ENCODE measurements around the gene ROR2. TPM values are rescaled to one million over a fixed set of nuclear protein-coding genes. Genes with fewer than 3 reads are reported as not detected.

ROR2 gene
- total and polyA plus RNA-seq, 10 donors: 0.65 to 15.6 (median 6.0) TPM

DNA sequence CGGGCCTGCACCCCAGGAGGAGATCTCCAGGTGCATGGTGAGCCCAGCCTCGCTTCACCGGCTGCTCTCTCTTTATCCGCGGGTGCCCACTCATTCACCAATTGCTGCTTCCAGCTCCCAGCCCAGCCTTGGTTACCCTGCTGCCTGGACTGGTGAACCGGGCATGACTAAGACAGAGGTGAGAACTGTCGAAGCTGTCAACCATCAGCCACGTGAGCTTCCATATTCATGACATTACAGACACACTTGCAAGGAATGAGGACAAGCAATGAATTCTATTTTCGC is 220.5 kb downstream of the ROR2 start:
- WGBS, 5 donors: 71 to 83% (median 79%) methylated on average over 8 to 9 of the region's 9 CpGs
- intact Hi-C loops (cut with DNase I; ENCODE audit: low total_unique reads): loop anchor here (5.0 kb wide), 1 partner anchor 812 kb away; no protein-coding TSS in a partner anchor
- no peaks in the 10 kb centered on the region for H3K9me3 ChIP-seq
- H3K4me3 ChIP-seq: no peak overlapping the region
- TF ChIP-seq, protein P1, sequence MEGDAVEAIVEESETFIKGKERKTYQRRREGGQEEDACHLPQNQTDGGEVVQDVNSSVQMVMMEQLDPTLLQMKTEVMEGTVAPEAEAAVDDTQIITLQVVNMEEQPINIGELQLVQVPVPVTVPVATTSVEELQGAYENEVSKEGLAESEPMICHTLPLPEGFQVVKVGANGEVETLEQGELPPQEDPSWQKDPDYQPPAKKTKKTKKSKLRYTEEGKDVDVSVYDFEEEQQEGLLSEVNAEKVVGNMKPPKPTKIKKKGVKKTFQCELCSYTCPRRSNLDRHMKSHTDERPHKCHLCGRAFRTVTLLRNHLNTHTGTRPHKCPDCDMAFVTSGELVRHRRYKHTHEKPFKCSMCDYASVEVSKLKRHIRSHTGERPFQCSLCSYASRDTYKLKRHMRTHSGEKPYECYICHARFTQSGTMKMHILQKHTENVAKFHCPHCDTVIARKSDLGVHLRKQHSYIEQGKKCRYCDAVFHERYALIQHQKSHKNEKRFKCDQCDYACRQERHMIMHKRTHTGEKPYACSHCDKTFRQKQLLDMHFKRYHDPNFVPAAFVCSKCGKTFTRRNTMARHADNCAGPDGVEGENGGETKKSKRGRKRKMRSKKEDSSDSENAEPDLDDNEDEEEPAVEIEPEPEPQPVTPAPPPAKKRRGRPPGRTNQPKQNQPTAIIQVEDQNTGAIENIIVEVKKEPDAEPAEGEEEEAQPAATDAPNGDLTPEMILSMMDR (IDR thresholded peaks at IDR 0.05 in 8 of 11, conservative IDR thresholded peaks at IDR 0.05 in 3 of 11): no peak
- TF ChIP-seq POLR2A (IDR thresholded peaks at IDR 0.05) (no peak), POLR2AphosphoS5 (IDR thresholded peaks at IDR 0.05) (no peak)
- peaks cover 0 to 2% (median 0%) of the 10 kb centered on the region in 6 donors for H3K36me3 ChIP-seq
- peaks cover 0 to under 1% (median 0%) of the 10 kb centered on the region in 7 donors for H3K27me3 ChIP-seq (replicated peaks in 1 of 7)
- peaks cover 0 to 5% (median 2%) of the 10 kb centered on the region in 6 donors for H3K4me1 ChIP-seq
- no peak overlapping the region for H3K27ac ChIP-seq
- DNase-seq: peak; percentile 66

DNA sequence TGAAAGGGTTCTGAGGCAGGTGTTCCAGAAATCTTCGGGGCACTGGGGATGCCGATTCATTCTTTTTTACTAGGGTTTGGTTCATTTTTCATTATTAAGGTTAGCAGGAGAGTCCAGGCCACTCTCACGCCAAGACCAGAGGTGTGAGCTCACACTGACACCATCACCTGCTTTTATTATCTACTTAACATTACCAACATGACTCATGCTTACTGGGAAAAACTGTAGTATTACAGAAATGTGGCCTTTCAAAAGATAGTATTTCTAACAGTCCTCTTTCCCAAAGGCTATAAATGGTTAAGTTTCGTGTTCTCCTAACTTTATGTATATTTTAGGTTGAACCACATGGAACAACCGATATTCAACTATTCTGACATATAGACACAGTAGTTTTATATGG is 222.1 kb downstream of the ROR2 start:
- Histone ChIP-seq H3K9me3 (no peaks in the 10 kb centered on the region), H3K4me3 (no peak overlapping the region), H3K36me3 (peaks cover 0 to 13% (median 0%) of the 10 kb centered on the region in 6 donors), H3K27ac (no peak overlapping the region), H3K4me1 (no peaks in the 10 kb centered on the region), H3K27me3 (replicated peaks in 1 of 7) (no peaks in the 10 kb centered on the region)
- 80 to 88% (median 85%) methylated on average over 5 of the region's 5 CpGs for WGBS, 5 donors
- no peak for DNase-seq
- no peak for TF ChIP-seq POLR2A (IDR thresholded peaks at IDR 0.05)
- no peak for TF ChIP-seq POLR2AphosphoS5 (IDR thresholded peaks at IDR 0.05)
- TF ChIP-seq, protein P1 (IDR thresholded peaks at IDR 0.05 in 8 of 11, conservative IDR thresholded peaks at IDR 0.05 in 3 of 11): no peak
- intact Hi-C loops (cut with DNase I; ENCODE audit: low total_unique reads): loop anchor here (5.0 kb wide), 1 partner anchor 811 kb away; no protein-coding TSS in a partner anchor

DNA sequence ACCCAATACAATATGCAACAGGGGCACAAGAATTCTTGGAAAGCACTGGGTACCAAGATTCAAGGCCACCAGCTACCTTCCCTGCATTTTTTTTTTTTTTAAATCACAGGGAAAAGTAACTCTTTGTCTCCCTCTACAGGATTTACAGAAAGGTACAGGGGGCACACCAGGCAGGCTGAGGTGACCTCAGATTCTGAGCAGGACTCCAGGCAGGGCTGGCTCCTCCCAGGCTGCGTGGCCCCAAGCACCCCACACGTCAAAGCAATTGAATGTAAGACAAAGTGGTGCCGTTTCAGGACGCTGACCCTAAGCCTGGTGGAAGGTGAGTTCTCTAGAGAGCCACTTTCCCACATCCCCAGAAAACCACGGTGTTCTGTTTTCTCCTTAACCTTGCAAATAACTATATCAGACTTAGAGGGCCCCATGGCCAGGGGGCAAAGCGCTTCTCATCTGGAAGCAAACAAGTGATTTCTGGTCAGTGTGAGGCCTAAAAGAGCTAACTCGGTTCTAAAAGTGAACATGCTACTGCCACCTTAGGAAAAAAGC is 222.6 kb downstream of the ROR2 start:
- Histone ChIP-seq H3K27ac (no peak overlapping the region), H3K4me3 (no peak overlapping the region), H3K27me3 (replicated peaks in 1 of 7) (no peaks in the 10 kb centered on the region), H3K36me3 (peaks cover 0 to 13% (median 0%) of the 10 kb centered on the region in 6 donors), H3K9me3 (no peaks in the 10 kb centered on the region), H3K4me1 (no peaks in the 10 kb centered on the region)
- TF ChIP-seq, protein P1 (IDR thresholded peaks at IDR 0.05 in 8 of 11, conservative IDR thresholded peaks at IDR 0.05 in 3 of 11): peak in 10 of 11 experiments; percentile 58 to 85 (median 69)
- no peak for TF ChIP-seq POLR2A (IDR thresholded peaks at IDR 0.05)
- 31 to 46% (median 41%) methylated on average over 7 of the region's 7 CpGs for WGBS, 5 donors
- intact Hi-C loops (cut with DNase I; ENCODE audit: low total_unique reads): loop anchor here (5.0 kb wide), 1 partner anchor 810 kb away; no protein-coding TSS in a partner anchor
- DNase-seq: no peak

DNA sequence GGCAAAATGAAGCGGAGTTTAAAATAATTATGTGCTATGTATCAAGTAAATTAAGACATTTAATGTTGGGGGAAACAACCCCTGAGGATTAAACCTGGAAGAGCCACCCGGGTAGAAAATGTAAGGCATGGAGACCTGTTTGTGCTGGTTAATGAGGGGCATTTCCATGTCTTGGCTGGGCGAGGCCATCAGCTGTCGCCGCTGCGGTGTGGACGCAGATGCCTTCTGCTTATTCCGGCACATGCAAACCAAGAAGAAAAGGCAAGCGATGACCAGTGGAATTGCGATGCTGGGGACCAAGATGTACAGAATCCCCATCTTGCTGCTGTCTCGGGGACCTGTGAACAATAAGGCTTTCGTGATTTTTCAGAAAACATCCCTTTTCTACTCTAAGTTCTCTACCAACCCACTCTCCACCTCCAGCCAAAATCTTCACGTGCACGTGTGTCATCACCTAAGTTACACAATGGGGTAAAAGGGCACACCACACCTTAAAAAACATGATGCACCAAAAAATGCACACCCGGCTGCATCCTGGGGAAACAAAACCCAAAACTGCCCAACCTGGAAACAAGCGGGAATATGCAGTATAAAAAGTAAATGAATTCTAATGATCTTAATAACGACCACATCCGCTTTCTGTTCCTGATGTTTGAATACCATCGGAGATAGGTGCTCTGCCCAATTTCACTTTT is 223.5 kb downstream of the ROR2 start:
- intact Hi-C loops (cut with DNase I; ENCODE audit: low total_unique reads): loop anchor here (5.0 kb wide), 1 partner anchor 809 kb away; no protein-coding TSS in a partner anchor
- Histone ChIP-seq H3K27me3 (replicated peaks in 1 of 7) (no peaks in the 10 kb centered on the region), H3K27ac (no peak overlapping the region), H3K4me1 (no peaks in the 10 kb centered on the region), H3K36me3 (peaks cover 0 to 13% (median 0%) of the 10 kb centered on the region in 6 donors), H3K9me3 (no peaks in the 10 kb centered on the region), H3K4me3 (no peak overlapping the region)
- TF ChIP-seq POLR2A (IDR thresholded peaks at IDR 0.05): no peak
- TF ChIP-seq, protein P1 (IDR thresholded peaks at IDR 0.05 in 8 of 11, conservative IDR thresholded peaks at IDR 0.05 in 3 of 11): no peak
- TF ChIP-seq POLR2AphosphoS5 (IDR thresholded peaks at IDR 0.05): no peak
- no peak for DNase-seq
- WGBS, 5 donors: 87 to 94% (median 88%) methylated on average over 19 of the region's 19 CpGs
